SIG-M5 (cell line): ENCODE results near the gene KRTAP5-10.
"Not testable (repeated sequence)": the region's sequence is repeated elsewhere in the genome, so short reads cannot be mapped to it uniquely, and the experiment has no call there.

Source experiments
- DNase-seq: peaks from one replicate; lab custom pipeline; 2025; lab: John Stamatoyannopoulos, UW

The KRTAP5-10 gene

GRCh38 chr11:71565263-71565662 is at the start of gene KRTAP5-10:
TSS of gene KRTAP5-10 (plus strand) at chr11:71565563. CDS start at chr11:71565588, 25 bp downstream.
- DNase-seq = no peak

GRCh38 chr11:71518506-71519471 is 46.6 kb upstream of the KRTAP5-10 start:
- no peak for DNase-seq

- DNase-seq = no peak
Measured at GRCh38 chr11:71519546-71519945, 45.8 kb upstream of the KRTAP5-10 start.

- no peak for DNase-seq
Measured at GRCh38 chr11:71525188-71525937, 40.0 kb upstream of the KRTAP5-10 start.

GRCh38 chr11:71525938-71526495 is 39.3 kb upstream of the KRTAP5-10 start:
- no peak for DNase-seq

- DNase-seq = not testable (repeated sequence)
Measured at GRCh38 chr11:71526796-71527575, 38.4 kb upstream of the KRTAP5-10 start, which contains the start of gene KRTAP5-7. TSS of gene KRTAP5-7 (plus strand) at chr11:71527267. CDS start at chr11:71527301, 34 bp downstream.

GRCh38 chr11:71527576-71528210 is 37.7 kb upstream of the KRTAP5-10 start:
- no peak for DNase-seq

GRCh38 chr11:71530602-71531001 is 34.8 kb upstream of the KRTAP5-10 start:
- no peak for DNase-seq

GRCh38 chr11:71532036-71532610 is 33.2 kb upstream of the KRTAP5-10 start:
- no peak for DNase-seq

GRCh38 chr11:71534711-71535608 is 30.4 kb upstream of the KRTAP5-10 start:
- not testable (repeated sequence) for DNase-seq

- DNase-seq = no peak
Measured at GRCh38 chr11:71535825-71536224, 29.5 kb upstream of the KRTAP5-10 start.

GRCh38 chr11:71537537-71537936 is 27.8 kb upstream of the KRTAP5-10 start:
- DNase-seq = no peak

- not testable (repeated sequence) for DNase-seq
Measured at GRCh38 chr11:71537977-71538665, 27.2 kb upstream of the KRTAP5-10 start, which contains the start of gene KRTAP5-8. TSS of gene KRTAP5-8 (plus strand) at chr11:71538025. CDS start at chr11:71538056, 31 bp downstream.

- no peak for DNase-seq
Measured at GRCh38 chr11:71538666-71538990, 26.7 kb upstream of the KRTAP5-10 start.

- no peak for DNase-seq
Measured at GRCh38 chr11:71539017-71539416, 26.3 kb upstream of the KRTAP5-10 start.

GRCh38 chr11:71539971-71540370 is 25.4 kb upstream of the KRTAP5-10 start:
- not testable (repeated sequence) for DNase-seq

- not testable (repeated sequence) for DNase-seq
Measured at GRCh38 chr11:71540521-71541304, 24.6 kb upstream of the KRTAP5-10 start.

- DNase-seq = no peak
Measured at GRCh38 chr11:71542382-71542781, 23.0 kb upstream of the KRTAP5-10 start.
